Measurements from ENCODE around the gene PID1.

GRCh38 chr2:229022071-229022470, 249.0 kb downstream of the PID1 start:
- TF ChIP-seq POLR2A (IDR thresholded peaks at IDR 0.05) (no peak), CTCF (IDR thresholded peaks at IDR 0.05) (no peak)
